HCT116 (cell line): Measurements from ENCODE around the gene OPN4.

Experiments
- CTCF ChIP-seq, 3 experiments: fragments of 200-600 bp in 1 of 3; sonication (generic) in 1 of 3; IDR thresholded peaks in 2 of 3; conservative IDR thresholded peaks in 1 of 3; 2 replicates each; pipeline ENCODE4 v1.5.1; 2012 to 2017; ENCODE audit warnings: low read depth in 2 of 3, low read length in 2 of 3, antibody characterized with exemption in 1 of 3, borderline replicate concordance in 1 of 3, control low read depth in 1 of 3, mild to moderate bottlenecking in 1 of 3, mixed read lengths in 1 of 3, mixed run types in 1 of 3, moderate library complexity in 1 of 3; ENCODE audit not compliant: insufficient read depth in 1 of 3
- EZH2 ChIP-seq: fragments of 200-600 bp; sonication (generic); IDR thresholded peaks from 2 replicates; pipeline ENCODE4 v1.6.1; 2017; ENCODE audit warnings: antibody characterized with exemption, mixed run types
- MAX ChIP-seq: IDR thresholded peaks from 2 replicates; pipeline ENCODE4 v1.6.1; 2012
- REST ChIP-seq: IDR thresholded peaks from 2 replicates; pipeline ENCODE4 v1.6.1; 2012; ENCODE audit warnings: low read depth

GRCh38 chr10:86710987-86711512 is 56.7 kb downstream of the OPN4 start:
- TF ChIP-seq CTCF (IDR thresholded peaks at IDR 0.05 in 2 of 3, conservative IDR thresholded peaks at IDR 0.05 in 1 of 3; ENCODE audit: borderline replicate concordance in 1 of 3, insufficient read depth in 1 of 3, low read depth in 2 of 3, low read length in 2 of 3) (peak; percentile 63 to 77 (median 67)), EZH2 (no peak), REST (no peak), MAX (peak; percentile 68; the same call in 1 of the 2 replicates)
